Panc1 (cell line): ENCODE measurements around the gene NFATC3.

ENCODE experiments used
- CTCF ChIP-seq: fragments of 450-650 bp; IDR thresholded peaks from 2 replicates; pipeline ENCODE4 v1.5.1; 2017; ENCODE audit warnings: mild to moderate bottlenecking
- POLR2AphosphoS5 ChIP-seq: IDR thresholded peaks from 2 replicates; pipeline ENCODE4 v1.6.1; 2012; ENCODE audit warnings: mild to moderate bottlenecking, low read depth, low read length, moderate library complexity

GRCh38 chr16:68188170-68188569 is 103.0 kb downstream of the NFATC3 start:
- TF ChIP-seq CTCF (no peak), POLR2AphosphoS5 (no peak)
